ENCODE measurements around the gene SF1. TPM values are rescaled to one million over a fixed set of nuclear protein-coding genes. Genes with fewer than 3 reads are reported as not detected.

SF1 gene
- total and polyA plus RNA-seq, 2 of the 4 experiments (the other 2 are of a cell fraction) = 56.8 to 88.0 TPM

GRCh38 chr11:64784813-64785581 lies 6.7 kb upstream of the SF1 start:
- no peak overlapping the region for H2BK20ac ChIP-seq (ENCODE audit: low read depth, low read length)
- no peak overlapping the region for H2BK5ac ChIP-seq (ENCODE audit: low read depth, low read length, poor library complexity, severe bottlenecking)
- no peak overlapping the region for H3K18ac ChIP-seq (ENCODE audit: low read depth, low read length)
- no CpG with 5 or more reads among the region's 12 CpGs for WGBS, 2 experiments (ENCODE audit: extremely low coverage in 2 of 2, insufficient read length in 1 of 2)
- no peak overlapping the region for H4K8ac ChIP-seq (ENCODE audit: low read depth in 2 of 2, low read length in 2 of 2)
- H3K9me3 ChIP-seq (ENCODE audit: control insufficient read depth, insufficient read depth, low read length) = no peaks in the 10 kb centered on the region
- peaks cover 11% of the 10 kb centered on the region for H3K36me3 ChIP-seq (ENCODE audit: control insufficient read depth, insufficient read depth, low read length)
- ATAC-seq (ENCODE audit: low read depth) = no peak
- H3K14ac ChIP-seq (replicated peaks; ENCODE audit: low read depth, low read length) = no peak overlapping the region
- no peak overlapping the region for H2AK9ac ChIP-seq (replicated peaks; ENCODE audit: low read depth, low read length, poor library complexity)
- no peak overlapping the region for H2AK5ac ChIP-seq (ENCODE audit: low read depth, low read length)
- dilution Hi-C loops (cut with HindIII; ENCODE audit: low sequenced_read_pairs, unreplicated experiment) (no loop called here), intact Hi-C loops (cut with micrococcal nuclease) (no loop called here), in situ Hi-C loops (cut with MboI; ENCODE audit: low sequenced_read_pairs) (no loop called here)
- no peak overlapping the region for H3K4me3 ChIP-seq (ENCODE audit: insufficient read depth, low read depth, low read length)
- H4K5ac ChIP-seq (ENCODE audit: low read depth, low read length) = no peak overlapping the region
- H2AFZ ChIP-seq (replicated peaks; ENCODE audit: low read length, poor library complexity) = no peak overlapping the region
- no peak overlapping the region for H3K9ac ChIP-seq (ENCODE audit: low read depth, low read length)
- no peak overlapping the region for H3K4me2 ChIP-seq (ENCODE audit: low read depth, low read length)
- H2BK120ac ChIP-seq (ENCODE audit: low read depth, low read length) = no peak overlapping the region
- POLR2A ChIA-PET (ENCODE audit: unreplicated experiment) = no interaction called here
- H3K23ac ChIP-seq (ENCODE audit: low read depth, low read length) = no peak overlapping the region
- no peak for DNase-seq
- no peak overlapping the region for H3K4ac ChIP-seq (ENCODE audit: low read depth, low read length)
- CTCF ChIA-PET = no interaction called here
- H3K27ac ChIP-seq (ENCODE audit: insufficient read depth, low read length) = no peak overlapping the region
- peaks cover 0 to under 1% of the 10 kb centered on the region in 2 experiments; a peak in 1 of 4 replicates for H3K79me1 ChIP-seq (ENCODE audit: low read depth in 1 of 2, low read length in 2 of 2)
- no peaks in the 10 kb centered on the region for H3K4me1 ChIP-seq (ENCODE audit: control insufficient read depth, insufficient read depth, low read length)
- no peaks in the 10 kb centered on the region for H3K27me3 ChIP-seq (ENCODE audit: control insufficient read depth, insufficient read depth, low read length)
- H3K56ac ChIP-seq (ENCODE audit: extremely low read depth, insufficient read depth, low read length) = no peak overlapping the region
- BruUV-seq (replicated peaks) = no TSS peak
- no peak overlapping the region for H4K91ac ChIP-seq (ENCODE audit: insufficient read depth, low read depth, low read length)
- TF ChIP-seq, protein P1, sequence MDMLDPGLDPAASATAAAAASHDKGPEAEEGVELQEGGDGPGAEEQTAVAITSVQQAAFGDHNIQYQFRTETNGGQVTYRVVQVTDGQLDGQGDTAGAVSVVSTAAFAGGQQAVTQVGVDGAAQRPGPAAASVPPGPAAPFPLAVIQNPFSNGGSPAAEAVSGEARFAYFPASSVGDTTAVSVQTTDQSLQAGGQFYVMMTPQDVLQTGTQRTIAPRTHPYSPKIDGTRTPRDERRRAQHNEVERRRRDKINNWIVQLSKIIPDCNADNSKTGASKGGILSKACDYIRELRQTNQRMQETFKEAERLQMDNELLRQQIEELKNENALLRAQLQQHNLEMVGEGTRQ (IDR thresholded peaks at IDR 0.05; ENCODE audit: low read depth, low read length) = no peak
- TF ChIP-seq RAD21 (IDR thresholded peaks at IDR 0.05; ENCODE audit: low read length) = no peak
- no peak for TF ChIP-seq MXI1 (IDR thresholded peaks at IDR 0.05; ENCODE audit: borderline replicate concordance, low read depth, low read length)
- no peak for TF ChIP-seq MAZ (IDR thresholded peaks at IDR 0.05; ENCODE audit: borderline replicate concordance, low read depth, low read length)
- no peak for TF ChIP-seq RFX5 (IDR thresholded peaks at IDR 0.05; ENCODE audit: low read depth, low read length)
- TF ChIP-seq SMC3 (IDR thresholded peaks at IDR 0.05; ENCODE audit: low read depth, low read length) = no peak
- TF ChIP-seq FOS (IDR thresholded peaks at IDR 0.05; ENCODE audit: low read depth, low read length) = no peak
- TF ChIP-seq RCOR1 (IDR thresholded peaks at IDR 0.05; ENCODE audit: insufficient replicate concordance, low read length) = no peak
- no peak for TF ChIP-seq CHD1 (IDR thresholded peaks at IDR 0.05; ENCODE audit: low read depth, low read length)
- no peak for TF ChIP-seq POLR2A (IDR thresholded peaks at IDR 0.05; ENCODE audit: low read depth, low read length)
- TF ChIP-seq MAFK (IDR thresholded peaks at IDR 0.05; ENCODE audit: low read depth, low read length) = no peak
- TF ChIP-seq, protein P2, sequence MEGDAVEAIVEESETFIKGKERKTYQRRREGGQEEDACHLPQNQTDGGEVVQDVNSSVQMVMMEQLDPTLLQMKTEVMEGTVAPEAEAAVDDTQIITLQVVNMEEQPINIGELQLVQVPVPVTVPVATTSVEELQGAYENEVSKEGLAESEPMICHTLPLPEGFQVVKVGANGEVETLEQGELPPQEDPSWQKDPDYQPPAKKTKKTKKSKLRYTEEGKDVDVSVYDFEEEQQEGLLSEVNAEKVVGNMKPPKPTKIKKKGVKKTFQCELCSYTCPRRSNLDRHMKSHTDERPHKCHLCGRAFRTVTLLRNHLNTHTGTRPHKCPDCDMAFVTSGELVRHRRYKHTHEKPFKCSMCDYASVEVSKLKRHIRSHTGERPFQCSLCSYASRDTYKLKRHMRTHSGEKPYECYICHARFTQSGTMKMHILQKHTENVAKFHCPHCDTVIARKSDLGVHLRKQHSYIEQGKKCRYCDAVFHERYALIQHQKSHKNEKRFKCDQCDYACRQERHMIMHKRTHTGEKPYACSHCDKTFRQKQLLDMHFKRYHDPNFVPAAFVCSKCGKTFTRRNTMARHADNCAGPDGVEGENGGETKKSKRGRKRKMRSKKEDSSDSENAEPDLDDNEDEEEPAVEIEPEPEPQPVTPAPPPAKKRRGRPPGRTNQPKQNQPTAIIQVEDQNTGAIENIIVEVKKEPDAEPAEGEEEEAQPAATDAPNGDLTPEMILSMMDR (conservative IDR thresholded peaks at IDR 0.05; ENCODE audit: low read depth, low read length) = no peak
- TF ChIP-seq, protein P3, sequence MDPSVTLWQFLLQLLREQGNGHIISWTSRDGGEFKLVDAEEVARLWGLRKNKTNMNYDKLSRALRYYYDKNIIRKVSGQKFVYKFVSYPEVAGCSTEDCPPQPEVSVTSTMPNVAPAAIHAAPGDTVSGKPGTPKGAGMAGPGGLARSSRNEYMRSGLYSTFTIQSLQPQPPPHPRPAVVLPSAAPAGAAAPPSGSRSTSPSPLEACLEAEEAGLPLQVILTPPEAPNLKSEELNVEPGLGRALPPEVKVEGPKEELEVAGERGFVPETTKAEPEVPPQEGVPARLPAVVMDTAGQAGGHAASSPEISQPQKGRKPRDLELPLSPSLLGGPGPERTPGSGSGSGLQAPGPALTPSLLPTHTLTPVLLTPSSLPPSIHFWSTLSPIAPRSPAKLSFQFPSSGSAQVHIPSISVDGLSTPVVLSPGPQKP (IDR thresholded peaks at IDR 0.05; ENCODE audit: borderline replicate concordance, low read depth, low read length) = no peak
- TF ChIP-seq BHLHE40 (IDR thresholded peaks at IDR 0.05; ENCODE audit: low read depth, low read length) = no peak
- TF ChIP-seq CEBPB (IDR thresholded peaks at IDR 0.05; ENCODE audit: low read depth, low read length) = no peak
- no peak for TF ChIP-seq NFE2L2 (IDR thresholded peaks at IDR 0.05; ENCODE audit: low read depth, low read length)
- no peaks in the 10 kb centered on the region for H3K9me1 ChIP-seq (ENCODE audit: insufficient read depth, low read length)
- H4K20me1 ChIP-seq (ENCODE audit: insufficient read depth, low read length) = no peaks in the 10 kb centered on the region
- H2BK15ac ChIP-seq (ENCODE audit: low read depth, low read length) = no peak overlapping the region
